GM10847 (cell line): Measurements from ENCODE around the gene LZTFL1.

Experiments used
- POLR2A ChIP-seq: IDR thresholded peaks from 2 replicates; pipeline ENCODE4 v1.6.1; 2011; ENCODE audit not compliant: insufficient read length; ENCODE audit errors: extremely low read depth

The LZTFL1 gene

DNA sequence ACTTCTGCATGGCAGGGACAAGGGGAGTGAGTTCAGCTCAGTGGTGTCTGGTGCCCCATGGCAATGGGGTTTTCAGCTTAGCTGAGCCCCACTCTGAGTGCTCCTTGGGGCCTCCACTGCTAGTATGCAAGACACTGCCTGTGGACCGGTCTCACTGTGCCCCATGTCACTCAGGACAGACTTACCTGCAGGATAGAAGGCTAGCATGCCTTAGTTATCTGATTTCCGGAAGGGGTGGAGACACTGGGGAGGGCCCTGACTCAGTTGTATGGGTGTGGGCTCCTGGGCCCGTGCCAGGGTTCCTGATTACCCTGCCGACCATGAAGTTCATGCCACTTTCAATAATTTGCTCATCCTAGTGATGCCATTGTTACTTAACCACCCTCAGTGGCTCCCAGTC lies 41.3 kb downstream of the LZTFL1 start:
- TF ChIP-seq POLR2A: no peak

DNA sequence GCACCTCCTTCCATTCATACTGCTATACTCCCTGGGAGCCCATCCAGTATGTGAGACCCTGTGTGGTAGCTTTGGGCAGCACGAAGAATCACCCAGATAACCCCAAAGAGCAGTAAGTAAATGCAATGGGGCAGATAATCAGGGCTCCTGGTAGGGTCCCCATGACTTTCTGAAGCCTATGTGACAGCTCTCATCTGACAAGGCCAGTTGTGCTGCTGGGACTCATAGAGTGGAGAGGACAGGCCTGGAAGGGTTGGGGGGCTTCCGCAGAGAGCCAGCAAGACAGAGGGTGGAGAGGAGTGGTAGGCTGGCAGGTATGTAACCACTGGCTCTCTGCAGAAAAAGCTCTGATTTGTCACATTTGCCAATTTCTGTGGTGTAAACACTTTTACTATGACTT lies 42.3 kb downstream of the LZTFL1 start:
- no peak for TF ChIP-seq POLR2A

DNA sequence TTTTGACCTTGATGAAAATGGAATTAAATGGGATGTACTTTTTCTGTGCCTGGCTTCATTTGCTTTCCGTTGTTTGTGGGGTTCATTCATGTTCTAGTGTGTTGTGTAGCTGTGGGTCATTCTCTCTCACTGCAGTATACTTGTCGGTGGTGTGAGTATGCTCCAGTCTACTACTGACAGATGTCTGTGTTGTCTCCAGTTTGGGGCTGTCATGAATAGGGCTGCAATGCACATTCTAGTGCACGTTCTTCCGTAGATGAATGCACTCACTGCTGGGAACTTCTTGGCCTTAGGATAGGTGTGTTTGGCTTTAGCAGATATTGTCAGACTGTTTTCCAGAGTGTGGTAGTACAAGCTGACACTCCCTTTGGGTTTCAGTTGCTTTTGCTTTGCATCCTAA lies 43.9 kb downstream of the LZTFL1 start:
- no peak for TF ChIP-seq POLR2A

DNA sequence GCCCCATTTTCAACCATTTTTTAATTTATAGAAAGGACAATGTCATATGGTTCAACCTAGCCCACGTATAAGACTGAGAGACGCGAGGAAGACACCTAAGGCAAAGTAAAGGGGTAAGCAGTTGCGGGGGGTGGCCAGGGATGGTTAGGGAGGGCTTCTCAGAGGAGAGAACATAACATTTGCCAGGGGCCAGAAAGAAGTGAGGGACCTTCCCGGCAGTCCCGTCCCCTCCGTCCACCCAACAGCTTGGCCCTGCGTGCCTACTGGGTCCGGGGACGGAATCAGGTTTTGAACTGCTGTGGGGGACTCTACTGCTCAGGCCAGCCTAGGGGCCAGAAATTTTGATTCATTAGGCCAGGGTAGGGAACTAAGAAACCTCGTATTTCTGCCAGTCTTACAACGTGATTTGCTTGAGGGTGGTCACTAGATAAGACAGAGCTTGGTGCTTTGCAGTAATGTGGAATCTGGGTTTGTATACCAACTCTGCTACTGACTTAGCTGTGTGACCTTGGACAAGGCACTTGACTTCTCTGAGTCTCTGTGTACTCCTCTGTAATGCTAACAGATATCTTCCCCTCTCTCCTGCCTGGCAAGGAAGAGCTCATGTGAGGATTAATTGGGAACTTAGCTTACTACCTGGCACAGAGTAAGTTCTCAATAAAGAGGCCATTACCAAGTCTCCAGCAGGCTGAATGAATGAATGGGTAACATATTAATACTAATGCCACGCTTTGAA lies 44.8 kb downstream of the LZTFL1 start:
- TF ChIP-seq POLR2A: no peak

DNA sequence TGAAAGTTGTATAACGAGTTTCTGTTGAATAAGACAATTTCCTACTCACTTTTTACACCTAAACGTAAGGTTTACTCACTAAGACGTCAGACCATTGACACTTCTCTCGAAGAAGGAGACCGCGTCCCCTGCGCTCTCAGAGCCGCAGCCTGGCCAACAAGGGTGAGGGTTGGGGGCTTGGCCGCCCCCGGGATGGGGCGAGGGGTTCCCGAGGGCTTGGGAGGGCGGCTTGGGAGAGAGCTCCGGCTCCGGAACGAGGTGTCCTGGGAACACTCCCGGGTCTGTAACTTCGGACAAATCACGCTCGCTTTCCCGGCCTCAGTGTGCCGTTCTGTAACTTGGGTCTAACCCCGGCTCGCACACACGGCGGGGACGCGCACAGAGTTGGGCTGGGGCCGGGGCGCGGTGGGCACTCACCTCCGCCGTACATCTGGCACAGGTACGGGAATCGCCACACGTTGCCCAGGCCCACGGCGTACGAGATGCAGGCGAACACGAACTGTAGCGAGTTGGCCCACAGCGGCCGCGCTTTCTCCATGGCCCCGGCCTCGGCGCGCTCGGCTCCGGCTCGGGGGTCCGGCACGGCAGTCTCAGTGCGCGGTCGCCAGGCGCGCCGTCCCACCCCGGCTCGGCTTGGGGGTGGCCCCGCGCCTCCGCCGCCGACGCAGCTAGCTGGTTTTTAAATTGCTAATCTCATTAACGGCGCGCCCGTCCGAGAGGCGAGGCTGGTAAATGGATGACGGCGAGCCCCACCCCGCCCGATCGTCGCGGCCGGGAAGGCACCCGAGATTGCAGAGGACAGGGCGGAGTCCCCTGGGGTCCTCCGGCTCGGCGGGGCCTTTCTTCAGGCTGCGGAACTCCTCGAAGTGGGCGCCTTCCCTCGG lies 45.8 kb downstream of the LZTFL1 start, which contains the start of gene SLC6A20:
TSS of gene SLC6A20 (minus strand) at position 655 of the 884 bp plus-strand sequence. CDS start at position 538, 117 bp downstream.
- TF ChIP-seq POLR2A: no peak

- no peak for TF ChIP-seq POLR2A
Observed at GRCh38 chr3:45795509-45795881, 46.4 kb downstream of the LZTFL1 start.

- no peak for TF ChIP-seq POLR2A
Observed at GRCh38 chr3:45794660-45795059, 47.3 kb downstream of the LZTFL1 start.

DNA sequence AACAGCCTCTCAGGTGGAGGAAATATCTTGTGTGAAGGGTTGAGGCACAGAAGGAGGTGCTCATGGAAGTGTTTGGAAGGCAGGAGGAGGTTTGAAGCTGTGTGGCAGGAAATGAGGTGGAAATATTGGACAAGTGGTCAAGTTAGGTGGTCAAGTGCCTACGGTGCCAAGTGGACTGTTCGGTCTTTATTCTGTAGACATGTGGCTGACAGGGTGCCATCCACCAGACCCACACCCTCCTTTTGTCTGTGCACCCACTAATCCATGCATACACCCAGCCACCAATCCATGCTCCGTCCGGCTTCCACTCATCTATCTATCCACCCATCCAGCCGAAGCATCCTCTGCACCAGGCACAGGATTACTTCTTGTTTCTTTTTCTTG lies 47.8 kb downstream of the LZTFL1 start:
- TF ChIP-seq POLR2A: no peak

DNA sequence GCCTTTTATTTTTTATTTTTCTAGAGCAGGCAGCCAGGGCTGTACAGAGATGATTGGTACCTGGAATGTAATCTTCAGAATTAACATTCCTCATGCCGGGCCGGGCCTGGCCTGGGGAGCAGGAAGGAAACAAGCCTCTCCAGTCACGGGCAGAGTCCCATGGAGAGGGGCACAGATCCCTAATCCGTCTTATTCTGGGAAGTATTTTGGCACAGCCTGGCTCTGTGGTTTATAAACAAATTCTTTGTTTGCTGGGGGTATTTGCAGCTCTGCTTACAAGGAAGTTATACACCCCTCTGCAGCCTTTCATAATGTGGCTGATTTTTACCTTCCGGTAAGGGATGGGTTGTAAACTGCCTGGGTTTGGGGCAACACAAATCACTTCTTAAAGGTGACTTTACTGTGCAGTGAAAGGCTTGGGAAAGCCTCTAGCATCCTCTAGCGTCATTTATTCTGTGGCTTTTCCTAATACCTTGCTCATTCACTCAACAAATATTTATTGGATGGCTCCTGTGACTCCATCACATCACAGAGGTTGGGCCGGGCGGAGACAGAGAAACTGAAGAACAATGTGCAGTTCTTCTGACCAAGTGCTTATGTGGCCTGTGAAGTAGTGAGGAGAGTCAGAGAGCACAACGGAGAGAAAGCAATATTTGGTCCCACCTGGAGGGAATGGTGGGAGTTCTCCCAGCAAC lies 48.3 kb downstream of the LZTFL1 start:
- TF ChIP-seq POLR2A: no peak

- TF ChIP-seq POLR2A: no peak
Observed at GRCh38 chr3:45792516-45793172, 49.3 kb downstream of the LZTFL1 start.

DNA sequence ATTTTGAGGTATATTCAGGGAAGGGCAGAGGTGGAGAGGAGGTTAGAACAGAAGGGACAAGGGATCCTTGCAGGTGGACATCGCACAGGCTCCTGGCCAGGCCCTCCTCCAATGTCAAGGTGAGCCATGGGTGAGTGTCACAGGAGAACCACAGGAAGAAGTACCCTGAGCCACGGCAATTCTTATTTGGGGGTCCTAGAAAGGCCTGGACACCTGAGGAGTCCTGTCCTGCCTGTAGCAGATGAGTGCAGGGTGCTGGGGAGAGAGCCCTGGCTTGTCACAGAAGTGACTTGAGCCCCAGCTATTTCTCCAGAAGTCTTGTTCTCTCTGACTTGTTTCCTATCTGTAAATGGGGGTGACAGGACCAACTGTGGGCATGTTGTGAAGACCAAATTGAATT lies 49.9 kb downstream of the LZTFL1 start:
- TF ChIP-seq POLR2A: no peak

DNA sequence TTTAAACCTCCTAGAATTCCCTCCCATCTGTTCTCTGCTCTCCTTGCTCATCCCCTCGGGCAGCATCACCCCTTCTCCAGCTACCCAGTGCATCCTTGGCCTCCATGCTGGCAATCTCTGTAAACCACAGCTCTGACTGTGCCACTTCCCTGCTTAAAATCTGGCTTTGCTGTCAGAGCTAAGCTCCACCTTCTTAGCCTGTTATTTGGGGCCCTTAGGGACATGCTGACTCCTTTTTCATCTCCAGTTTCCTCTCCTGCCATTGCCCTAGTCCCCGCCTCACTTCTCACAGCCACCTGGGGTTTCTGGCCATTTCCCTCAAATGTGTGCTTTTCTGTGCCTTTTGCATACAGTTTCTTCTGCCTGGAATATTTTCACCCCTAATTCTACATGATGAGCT lies 51.3 kb downstream of the LZTFL1 start:
- TF ChIP-seq POLR2A: no peak

- TF ChIP-seq POLR2A: no peak
Observed at GRCh38 chr3:45789235-45789812, 52.6 kb downstream of the LZTFL1 start.

DNA sequence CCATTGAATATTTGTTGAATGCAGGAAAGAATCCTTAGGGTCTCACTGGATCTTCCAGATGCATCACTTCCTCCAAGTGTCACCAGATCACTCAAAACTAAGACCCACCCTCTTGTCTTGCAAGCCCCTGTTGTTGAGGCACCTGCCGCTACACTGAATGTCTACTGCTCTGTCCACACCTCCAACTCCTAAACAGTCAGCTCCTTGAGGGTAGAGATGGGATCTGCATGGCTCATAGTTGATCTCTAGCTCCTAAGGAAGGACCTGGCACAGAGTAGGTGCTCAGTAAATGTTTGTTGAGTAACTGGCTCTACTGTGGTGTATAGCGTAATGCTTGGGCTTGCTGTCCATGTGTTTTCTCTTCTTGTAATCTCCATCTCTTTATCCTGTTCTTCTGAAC lies 54.4 kb downstream of the LZTFL1 start:
- TF ChIP-seq POLR2A: no peak

GRCh38 chr3:45786801-45787495 lies 55.0 kb downstream of the LZTFL1 start:
- TF ChIP-seq POLR2A: no peak

DNA sequence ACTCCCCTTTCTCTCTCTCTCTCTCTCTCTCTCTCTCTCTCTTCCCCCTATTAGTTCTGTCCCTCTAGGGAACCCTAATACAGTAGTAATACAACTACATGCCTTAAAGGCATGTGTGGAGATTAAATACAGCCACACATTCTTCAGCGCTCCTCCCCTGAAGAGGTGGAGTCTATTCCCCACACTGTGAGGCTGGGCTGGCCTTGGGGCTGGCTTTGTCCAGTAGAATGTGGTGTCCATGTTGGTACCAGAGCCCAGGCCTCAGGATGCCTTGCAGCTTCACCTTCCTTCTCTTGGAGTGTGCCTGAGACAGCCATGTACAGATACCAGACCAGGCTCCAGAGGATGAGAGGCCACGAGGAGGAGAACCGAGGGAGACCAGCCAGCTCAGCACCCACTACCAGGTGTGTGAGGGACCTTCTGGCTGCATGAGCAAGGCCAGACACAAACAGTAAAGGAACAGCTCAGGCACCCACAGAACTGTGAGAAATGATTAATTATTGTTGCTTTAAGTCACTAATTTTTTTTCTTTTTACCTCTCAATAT lies 56.2 kb downstream of the LZTFL1 start:
- no peak for TF ChIP-seq POLR2A
